ENCODE measurements around the gene PLEKHG3. TPM values are rescaled to one million over a fixed set of nuclear protein-coding genes. Genes with fewer than 3 reads are reported as not detected.

The PLEKHG3 gene
- total and polyA plus RNA-seq, 2 of the 13 experiments (the other 11 are each of a cell fraction or from before 2014, with no cell fraction given) = 7.1 to 9.8 TPM

DNA sequence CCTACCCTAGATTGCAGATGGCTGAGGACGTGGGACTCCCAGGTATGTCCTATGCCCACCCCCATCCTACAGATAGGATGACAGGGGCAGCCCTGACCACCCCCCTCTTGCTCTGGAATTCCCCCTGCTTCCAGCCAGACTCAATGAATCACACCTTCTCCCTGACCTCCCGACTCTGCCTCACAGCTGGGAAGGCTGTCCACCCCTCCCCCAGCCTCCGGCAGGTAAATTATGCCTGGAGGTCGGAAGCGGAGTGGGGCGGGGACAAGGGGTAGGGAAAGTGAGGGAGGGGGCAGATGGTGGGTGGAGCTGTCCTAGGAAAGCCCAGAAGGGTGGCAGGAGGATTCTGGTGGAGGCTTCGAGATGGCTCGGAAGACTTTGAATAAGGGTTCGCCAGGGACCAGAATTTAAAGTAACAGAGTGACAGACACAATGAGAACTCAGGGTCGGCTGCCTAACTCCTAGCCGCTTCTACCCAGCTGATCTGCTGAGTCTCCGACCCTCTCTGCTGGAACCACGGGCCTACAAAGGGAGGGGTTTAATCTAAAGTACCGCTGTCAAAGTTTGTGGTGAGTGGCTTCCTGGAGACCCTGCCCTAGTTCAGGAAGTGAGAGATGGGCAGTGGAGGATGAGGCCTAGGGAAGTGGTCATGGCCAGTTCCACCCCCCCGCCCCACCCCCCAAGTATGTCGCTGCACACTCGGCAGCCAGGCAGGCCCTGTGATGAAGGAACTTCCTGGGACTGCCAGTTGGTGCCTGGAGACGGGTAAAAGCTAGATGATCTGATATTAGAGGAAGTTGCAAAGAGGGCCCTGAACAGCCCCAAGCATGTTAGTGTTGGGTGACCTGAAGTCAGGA lies 4.2 kb downstream of the PLEKHG3 start:
- peaks cover 11% of the 10 kb centered on the region for H3K9me3 ChIP-seq (ENCODE audit: low read length)
- in situ Hi-C loops (cut with HindIII; ENCODE audit: extremely low pct_ligation_motif_present, low pct_unique_long_range_greater_than_20kb) (no loop called here), intact Hi-C loops (cut with micrococcal nuclease; ENCODE audit: unreplicated experiment) (loop anchor here (10.0 kb wide), 1 partner anchor 226 kb away; no protein-coding TSS in a partner anchor)
- peak overlapping the region in 1 of 3 experiments; percentile 4; a peak in 1 of 6 replicates for H3K4me3 ChIP-seq (replicated peaks in 1 of 3; ENCODE audit: insufficient read depth in 1 of 3, low read depth in 2 of 3, low read length in 3 of 3)
- ATAC-seq (no peak), FAIRE-seq (no peak), DNase-seq (ENCODE audit: low spot score) (no peak)
- ChIA-PET POLR2A (interaction anchor here (1.2 to 2.6 kb wide), 2 partner anchors 12 to 14 kb away, joined by 3 to 14 read pairs; no protein-coding TSS in a partner anchor), CTCF (ENCODE audit: low intra/inter-chr PET ratio, low total read pairs) (no interaction called here)
- BruUV-seq (replicated peaks) = no TSS peak
- no peak overlapping the region for H3K9ac ChIP-seq (ENCODE audit: insufficient read depth, low read depth, low read length)
- peaks cover 33% of the 10 kb centered on the region for H3K79me2 ChIP-seq (ENCODE audit: insufficient read depth, low read length)
- H3K4me2 ChIP-seq (ENCODE audit: low read depth, low read length) = peak overlapping the region; percentile 94
- H2AFZ ChIP-seq (ENCODE audit: low read length) = no peak overlapping the region
- H3K27me3 ChIP-seq (ENCODE audit: control insufficient read depth in 1 of 2, insufficient read depth in 2 of 2, low read length in 2 of 2) = peaks cover 0 to 7% of the 10 kb centered on the region in 2 experiments; a peak in 4 of 5 replicates
- no peak overlapping the region for H3K27ac ChIP-seq (ENCODE audit: extremely low read length, insufficient read depth, low read length)
- no peaks in the 10 kb centered on the region for H4K20me1 ChIP-seq (ENCODE audit: insufficient read depth, low read length)
- TF ChIP-seq FOSL2 (CRISPR knock-in tag; IDR thresholded peaks at IDR 0.05) = peak; percentile 49
- no peak for TF ChIP-seq CREB1 (IDR thresholded peaks at IDR 0.05)
- TF ChIP-seq CREB1 (CRISPR knock-in tag; IDR thresholded peaks at IDR 0.05) = 0 out of 2 replicates have a peak, but pooled peaks have one; percentile 38
- TF ChIP-seq ZBTB42 (CRISPR knock-in tag; IDR thresholded peaks at IDR 0.05) = no peak
- TF ChIP-seq NR2F1 (CRISPR knock-in tag; IDR thresholded peaks at IDR 0.05) = peak in 1 of 2 experiments; percentile 17; a peak in 1 of 4 replicates
- TF ChIP-seq NR2F6 (IDR thresholded peaks at IDR 0.05) = 0 out of 2 replicates have a peak, but pooled peaks have one; percentile 18
- no peak for TF ChIP-seq NR2F6 (CRISPR knock-in tag; IDR thresholded peaks at IDR 0.05)
- TF ChIP-seq, protein P1, sequence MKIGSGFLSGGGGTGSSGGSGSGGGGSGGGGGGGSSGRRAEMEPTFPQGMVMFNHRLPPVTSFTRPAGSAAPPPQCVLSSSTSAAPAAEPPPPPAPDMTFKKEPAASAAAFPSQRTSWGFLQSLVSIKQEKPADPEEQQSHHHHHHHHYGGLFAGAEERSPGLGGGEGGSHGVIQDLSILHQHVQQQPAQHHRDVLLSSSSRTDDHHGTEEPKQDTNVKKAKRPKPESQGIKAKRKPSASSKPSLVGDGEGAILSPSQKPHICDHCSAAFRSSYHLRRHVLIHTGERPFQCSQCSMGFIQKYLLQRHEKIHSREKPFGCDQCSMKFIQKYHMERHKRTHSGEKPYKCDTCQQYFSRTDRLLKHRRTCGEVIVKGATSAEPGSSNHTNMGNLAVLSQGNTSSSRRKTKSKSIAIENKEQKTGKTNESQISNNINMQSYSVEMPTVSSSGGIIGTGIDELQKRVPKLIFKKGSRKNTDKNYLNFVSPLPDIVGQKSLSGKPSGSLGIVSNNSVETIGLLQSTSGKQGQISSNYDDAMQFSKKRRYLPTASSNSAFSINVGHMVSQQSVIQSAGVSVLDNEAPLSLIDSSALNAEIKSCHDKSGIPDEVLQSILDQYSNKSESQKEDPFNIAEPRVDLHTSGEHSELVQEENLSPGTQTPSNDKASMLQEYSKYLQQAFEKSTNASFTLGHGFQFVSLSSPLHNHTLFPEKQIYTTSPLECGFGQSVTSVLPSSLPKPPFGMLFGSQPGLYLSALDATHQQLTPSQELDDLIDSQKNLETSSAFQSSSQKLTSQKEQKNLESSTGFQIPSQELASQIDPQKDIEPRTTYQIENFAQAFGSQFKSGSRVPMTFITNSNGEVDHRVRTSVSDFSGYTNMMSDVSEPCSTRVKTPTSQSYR (CRISPR knock-in tag; IDR thresholded peaks at IDR 0.05; ENCODE audit: borderline replicate concordance) = peak; percentile 83; the same call in 1 of the 2 replicates
- TF ChIP-seq HNF4G (IDR thresholded peaks at IDR 0.05; ENCODE audit: borderline replicate concordance, low read depth, low read length) = 0 out of 2 replicates have a peak, but pooled peaks have one; percentile 12
- TF ChIP-seq HNF4G (CRISPR knock-in tag; IDR thresholded peaks at IDR 0.05; ENCODE audit: borderline replicate concordance, low read depth) = no peak
- TF ChIP-seq, protein P2, sequence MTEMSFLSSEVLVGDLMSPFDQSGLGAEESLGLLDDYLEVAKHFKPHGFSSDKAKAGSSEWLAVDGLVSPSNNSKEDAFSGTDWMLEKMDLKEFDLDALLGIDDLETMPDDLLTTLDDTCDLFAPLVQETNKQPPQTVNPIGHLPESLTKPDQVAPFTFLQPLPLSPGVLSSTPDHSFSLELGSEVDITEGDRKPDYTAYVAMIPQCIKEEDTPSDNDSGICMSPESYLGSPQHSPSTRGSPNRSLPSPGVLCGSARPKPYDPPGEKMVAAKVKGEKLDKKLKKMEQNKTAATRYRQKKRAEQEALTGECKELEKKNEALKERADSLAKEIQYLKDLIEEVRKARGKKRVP (CRISPR knock-in tag; IDR thresholded peaks at IDR 0.05) = no peak
- 0 out of 2 replicates have a peak, but pooled peaks have one; percentile 25 for TF ChIP-seq NR2F2 (IDR thresholded peaks at IDR 0.05; ENCODE audit: borderline replicate concordance, low read depth)
- TF ChIP-seq RARA (CRISPR knock-in tag; IDR thresholded peaks at IDR 0.05) = 0 out of 2 replicates have a peak, but pooled peaks have one; percentile 18
- TF ChIP-seq, protein P3, sequence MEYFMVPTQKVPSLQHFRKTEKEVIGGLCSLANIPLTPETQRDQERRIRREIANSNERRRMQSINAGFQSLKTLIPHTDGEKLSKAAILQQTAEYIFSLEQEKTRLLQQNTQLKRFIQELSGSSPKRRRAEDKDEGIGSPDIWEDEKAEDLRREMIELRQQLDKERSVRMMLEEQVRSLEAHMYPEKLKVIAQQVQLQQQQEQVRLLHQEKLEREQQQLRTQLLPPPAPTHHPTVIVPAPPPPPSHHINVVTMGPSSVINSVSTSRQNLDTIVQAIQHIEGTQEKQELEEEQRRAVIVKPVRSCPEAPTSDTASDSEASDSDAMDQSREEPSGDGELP (IDR thresholded peaks at IDR 0.05; ENCODE audit: borderline replicate concordance, low read depth) = peak; percentile 78; the same call in 1 of the 2 replicates
- TF ChIP-seq ZNF747 (CRISPR knock-in tag; IDR thresholded peaks at IDR 0.05; ENCODE audit: borderline replicate concordance) = 0 out of 2 replicates have a peak, but pooled peaks have one; percentile 1
- TF ChIP-seq NFIC (IDR thresholded peaks at IDR 0.05; ENCODE audit: low read length) = no peak
- peaks cover 51% of the 10 kb centered on the region for H3K4me1 ChIP-seq (ENCODE audit: insufficient read depth, low read length)
- 71% methylated on average over 15 of the region's 18 CpGs for WGBS (ENCODE audit: low lambda C conversion rate)
- H3K36me3 ChIP-seq (replicated peaks in 1 of 2; ENCODE audit: control insufficient read depth in 1 of 2, insufficient read depth in 2 of 2, low read length in 2 of 2) = peaks cover 0 to 4% of the 10 kb centered on the region in 2 experiments; a peak in 1 of 5 replicates
